Stimulated activated CD8-positive, alpha-beta memory T cell treated with anti-CD3 and anti-CD28 coated beads, Interleukin-4, amount 100 ng/mL, for 24 hours (primary cell): ENCODE measurements around the gene STK40.

Experiments
- DNase-seq: peaks from one replicate; pipeline ENCODE4 v3.0.0-alpha.2; 2020; ENCODE audit warnings: low read depth

Gene STK40

GRCh38 chr1:36343651-36344394 is 41.9 kb downstream of the STK40 start:
- DNase-seq = no peak

GRCh38 chr1:36342426-36343185 is 43.1 kb downstream of the STK40 start:
- no peak for DNase-seq

GRCh38 chr1:36341626-36342320 is 44.0 kb downstream of the STK40 start:
- DNase-seq = no peak

- no peak for DNase-seq
These were observed 46.1 kb downstream of the STK40 start for GRCh38 chr1:36339615-36340014.

- no peak for DNase-seq
These were observed 46.5 kb downstream of the STK40 start for GRCh38 chr1:36339215-36339614.

- DNase-seq = no peak
These were observed 47.9 kb downstream of the STK40 start for GRCh38 chr1:36337830-36338229.

- no peak for DNase-seq
These were observed 54.8 kb downstream of the STK40 start for GRCh38 chr1:36330940-36331339.

GRCh38 chr1:36329817-36330216 is 55.9 kb downstream of the STK40 start:
- no peak for DNase-seq

GRCh38 chr1:36328713-36329112 is 57.0 kb downstream of the STK40 start:
- no peak for DNase-seq

- no peak for DNase-seq
These were observed 57.6 kb downstream of the STK40 start for GRCh38 chr1:36328088-36328480.

GRCh38 chr1:36327421-36328087 is 58.2 kb downstream of the STK40 start:
- DNase-seq = no peak

GRCh38 chr1:36326499-36326898 is 59.2 kb downstream of the STK40 start:
- no peak for DNase-seq

- DNase-seq = no peak
These were observed 61.4 kb downstream of the STK40 start for GRCh38 chr1:36324353-36324703.

- DNase-seq = no peak
These were observed 61.9 kb downstream of the STK40 start, which contains the start of gene EVA1B for GRCh38 chr1:36323636-36324352. Gene EVA1B (minus strand): TSS chr1:36323645. CDS start chr1:36323037, 608 bp downstream.

- DNase-seq = no peak
These were observed 62.7 kb downstream of the STK40 start for GRCh38 chr1:36322786-36323635.

GRCh38 chr1:36322041-36322785 is 63.5 kb downstream of the STK40 start:
- DNase-seq = no peak

GRCh38 chr1:36321119-36321951 is 64.4 kb downstream of the STK40 start:
- no peak for DNase-seq

GRCh38 chr1:36320767-36321118 is 65.0 kb downstream of the STK40 start:
- no peak for DNase-seq

GRCh38 chr1:36320291-36320761 is 65.4 kb downstream of the STK40 start:
- no peak for DNase-seq
